WTC11 (cell line): Measurements from ENCODE around the gene CGNL1. TPM values are rescaled to one million over a fixed set of nuclear protein-coding genes. Genes with fewer than 3 reads are reported as not detected.
A peak's percentile ranks its signal among the peaks of the same experiment; 100 is the strongest.

ENCODE experiments used
- ATAC-seq: fragments of 200-7000 bp; cut with Tn5 transposase; 2 replicates; pipeline ENCODE4 v1.10.0; 2021; ENCODE audit warnings: mild to moderate bottlenecking, moderate library complexity
- CTCF ChIA-PET: fragments of 300-600 bp; sonication (Branson Sonifier 250); formaldehyde crosslinking; loops from one replicate; lab custom pipeline; 2021; ENCODE audit warnings: antibody characterized with exemption; lab: Charles Lee
- POLR2A ChIA-PET: fragments of 350-600 bp; sonication (Branson Sonifier 250); formaldehyde crosslinking; loops from one replicate; lab custom pipeline; 2021; ENCODE audit warnings: antibody characterized with exemption; lab: Charles Lee
- DNase-seq: peaks from one replicate; pipeline ENCODE4 v3.0.0; 2021; ENCODE audit warnings: low spot score
- H3K27ac Mint-ChIP-seq: 2 replicates; pipeline ENCODE4 v1.8.0; 2021; ENCODE audit warnings: mixed read lengths
- H3K27me3 Mint-ChIP-seq: 2 replicates; pipeline ENCODE4 v1.8.0; 2021; ENCODE audit warnings: low read depth, mild to moderate bottlenecking, moderate library complexity, mixed read lengths
- H3K36me3 Mint-ChIP-seq: 2 replicates; pipeline ENCODE4 v1.8.0; 2021; ENCODE audit warnings: mixed read lengths
- H3K4me1 Mint-ChIP-seq: 2 replicates; pipeline ENCODE4 v1.8.0; 2022; ENCODE audit warnings: mixed read lengths
- H3K4me3 Mint-ChIP-seq: 2 replicates; pipeline ENCODE4 v1.8.0; 2021; ENCODE audit warnings: mild to moderate bottlenecking, moderate library complexity, mixed read lengths
- H3K9me3 Mint-ChIP-seq: 2 replicates; pipeline ENCODE4 v1.8.0; 2021; ENCODE audit warnings: mixed read lengths
- GABPB1 ChIP-seq: sonication (generic); formaldehyde crosslinking; IDR thresholded peaks from 2 replicates; pipeline ENCODE4 v1.8.1; 2023; ENCODE audit warnings: mild to moderate bottlenecking, missing genetic modification reagents
- GTF2I ChIP-seq: fragments of 250-450 bp; sonication (Bioruptor Pico); conservative IDR thresholded peaks from 2 replicates; pipeline ENCODE4 v1.4.0; 2021; ENCODE audit warnings: mild to moderate bottlenecking
- HMGA2 ChIP-seq: fragments of 250-450 bp; sonication (Bioruptor Pico); IDR thresholded peaks from 2 replicates; pipeline ENCODE4 v1.4.0; 2021; ENCODE audit warnings: mild to moderate bottlenecking, moderate library complexity
- MXD4 ChIP-seq: fragments of 250-450 bp; sonication (Bioruptor Pico); IDR thresholded peaks from 2 replicates; pipeline ENCODE4 v1.8.0; 2021; ENCODE audit warnings: mild to moderate bottlenecking, moderate library complexity, borderline replicate concordance
- total RNA-seq: library from RNA; stranded (reverse); gene quantifications from 3 replicates; pipeline ENCODE4 v1.2.3, GENCODE V29; 2021
- TF ChIP-seq, protein P1 (sequence below): fragments of 250-450 bp; sonication (Bioruptor Pico); IDR thresholded peaks from 2 replicates; pipeline ENCODE4 v1.9.0; 2021; ENCODE audit warnings: moderate library complexity, mild to moderate bottlenecking, inconsistent platforms, borderline replicate concordance
- TF ChIP-seq, protein P2 (sequence below): fragments of 250-450 bp; sonication (Bioruptor Pico); IDR thresholded peaks from 2 replicates; pipeline ENCODE4 v1.9.0; 2021; ENCODE audit warnings: mild to moderate bottlenecking
- TF ChIP-seq, protein P3 (sequence below): sonication (generic); formaldehyde crosslinking; IDR thresholded peaks from 2 replicates; pipeline ENCODE4 v1.8.0; 2022; ENCODE audit warnings: missing genetic modification reagents
- TF ChIP-seq, protein P4 (sequence below): sonication (generic); formaldehyde crosslinking; IDR thresholded peaks from 2 replicates; pipeline ENCODE4 v1.8.0; 2022; ENCODE audit warnings: mild to moderate bottlenecking, missing genetic modification reagents
- TF ChIP-seq, protein P5 (sequence below): fragments of 250-450 bp; sonication (Bioruptor Pico); IDR thresholded peaks from 2 replicates; pipeline ENCODE4 v1.9.0; 2021; ENCODE audit warnings: mild to moderate bottlenecking
- TF ChIP-seq, protein P6 (sequence below): sonication (generic); formaldehyde crosslinking; IDR thresholded peaks from 2 replicates; pipeline ENCODE4 v1.8.1; 2022; ENCODE audit warnings: missing genetic modification reagents, borderline replicate concordance

Gene CGNL1
- total RNA-seq, 1 experiment from 2014 or later: 57.3 TPM

DNA sequence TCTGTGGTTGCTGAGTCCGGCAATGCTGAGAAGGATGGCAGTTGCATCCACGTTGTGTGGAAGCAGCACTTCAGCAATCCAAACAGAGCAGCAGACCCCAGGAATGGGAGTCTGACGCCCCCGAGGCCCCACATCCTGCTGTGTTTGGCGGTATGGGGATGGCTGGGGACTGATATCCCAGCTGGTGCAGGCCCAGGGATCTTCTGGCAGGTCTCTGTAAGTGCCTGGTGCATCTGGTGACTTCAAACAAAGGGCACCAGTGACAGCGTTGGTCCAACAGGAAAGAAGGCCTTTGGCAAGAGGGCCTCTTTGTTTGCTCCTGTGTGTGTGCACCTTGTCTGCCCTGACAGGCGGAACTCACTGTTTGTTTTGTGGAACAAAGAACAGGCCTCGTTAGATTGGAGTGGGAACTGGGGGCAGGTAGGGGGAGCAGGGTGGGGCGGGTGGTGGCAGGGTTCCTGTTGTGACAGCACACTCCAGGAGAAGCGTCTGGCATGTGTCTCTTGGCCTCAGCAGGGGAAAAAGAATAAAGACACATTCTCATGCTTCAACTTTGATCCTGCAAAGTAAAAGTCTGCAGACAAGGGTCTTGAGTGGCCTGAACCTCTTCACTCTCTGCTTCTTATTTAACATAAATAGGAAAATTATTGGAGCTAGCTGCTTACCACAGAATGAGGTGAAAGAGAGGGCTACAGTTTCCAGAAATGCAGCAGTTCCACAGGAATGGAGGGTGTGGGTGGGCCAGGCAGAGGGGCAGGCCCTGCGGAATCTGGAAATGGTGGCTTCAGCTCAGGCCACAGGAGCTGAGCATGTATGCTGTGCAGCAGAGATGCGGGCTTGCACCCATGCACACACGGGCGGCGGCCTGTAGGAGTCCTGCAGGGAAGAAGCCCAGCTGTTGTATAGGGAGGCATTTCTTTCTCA, 120.9 kb downstream of the CGNL1 start:
- POLR2A ChIA-PET: no interaction called here
- CTCF ChIA-PET: interaction anchor here (0.6 to 0.9 kb wide), 2 partner anchors 30 to 45 kb away, joined by 3 to 5 read pairs; no protein-coding TSS in a partner anchor
- no peak for DNase-seq
- no peak overlapping the region for H3K4me3 Mint-ChIP-seq
- H3K27ac Mint-ChIP-seq: 0 out of 2 replicates have a peak overlapping the region, but pooled peaks have one; percentile 63
- H3K36me3 Mint-ChIP-seq: peaks cover 5% of the 10 kb centered on the region
- H3K4me1 Mint-ChIP-seq: peaks cover 25% of the 10 kb centered on the region
- peak; percentile 66 for TF ChIP-seq GABPB1 (CRISPR knock-in tag)
- TF ChIP-seq, protein P1, sequence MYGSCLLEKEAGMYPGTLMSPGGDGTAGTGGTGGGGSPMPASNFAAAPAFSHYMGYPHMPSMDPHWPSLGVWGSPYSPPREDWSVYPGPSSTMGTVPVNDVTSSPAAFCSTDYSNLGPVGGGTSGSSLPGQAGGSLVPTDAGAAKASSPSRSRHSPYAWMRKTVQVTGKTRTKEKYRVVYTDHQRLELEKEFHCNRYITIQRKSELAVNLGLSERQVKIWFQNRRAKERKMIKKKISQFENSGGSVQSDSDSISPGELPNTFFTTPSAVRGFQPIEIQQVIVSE (CRISPR knock-in tag): no peak
- H3K27me3 Mint-ChIP-seq: no peaks in the 10 kb centered on the region
- ATAC-seq: peak; percentile 29
- H3K9me3 Mint-ChIP-seq: no peaks in the 10 kb centered on the region

DNA sequence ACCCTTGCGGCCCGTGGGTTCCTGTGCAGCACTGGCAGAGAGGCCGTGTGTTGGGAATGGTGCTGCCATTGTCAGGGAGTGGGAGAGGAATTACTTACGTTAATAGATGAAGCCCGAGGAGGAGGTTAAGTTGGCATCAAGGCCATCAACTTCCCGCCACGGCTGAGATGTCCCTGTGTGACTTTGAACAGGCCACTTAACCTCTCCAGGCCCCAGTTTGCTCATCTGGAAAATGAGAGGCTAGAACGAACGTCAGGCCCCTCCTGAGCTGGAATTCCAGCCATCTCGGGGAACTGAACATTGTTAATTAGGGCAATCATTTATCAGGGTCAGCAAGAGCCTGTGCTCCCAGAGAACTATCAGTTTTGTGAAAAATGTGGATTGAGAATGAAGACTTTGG, 124.0 kb downstream of the CGNL1 start:
- Mint-ChIP-seq H3K27ac (peak overlapping the region; percentile 7; the same call in 1 of the 2 replicates), H3K4me3 (no peak overlapping the region), H3K36me3 (peaks cover 3% of the 10 kb centered on the region; the same call in 1 of the 2 replicates), H3K27me3 (no peaks in the 10 kb centered on the region), H3K9me3 (no peaks in the 10 kb centered on the region), H3K4me1 (peaks cover 38% of the 10 kb centered on the region)
- ChIA-PET CTCF (interaction anchor here (1.3 to 2.6 kb wide), 2 partner anchors 14 to 27 kb away, joined by 4 to 6 read pairs; no protein-coding TSS in a partner anchor), POLR2A (no interaction called here)
- TF ChIP-seq HMGA2: no peak
- TF ChIP-seq, protein P2, sequence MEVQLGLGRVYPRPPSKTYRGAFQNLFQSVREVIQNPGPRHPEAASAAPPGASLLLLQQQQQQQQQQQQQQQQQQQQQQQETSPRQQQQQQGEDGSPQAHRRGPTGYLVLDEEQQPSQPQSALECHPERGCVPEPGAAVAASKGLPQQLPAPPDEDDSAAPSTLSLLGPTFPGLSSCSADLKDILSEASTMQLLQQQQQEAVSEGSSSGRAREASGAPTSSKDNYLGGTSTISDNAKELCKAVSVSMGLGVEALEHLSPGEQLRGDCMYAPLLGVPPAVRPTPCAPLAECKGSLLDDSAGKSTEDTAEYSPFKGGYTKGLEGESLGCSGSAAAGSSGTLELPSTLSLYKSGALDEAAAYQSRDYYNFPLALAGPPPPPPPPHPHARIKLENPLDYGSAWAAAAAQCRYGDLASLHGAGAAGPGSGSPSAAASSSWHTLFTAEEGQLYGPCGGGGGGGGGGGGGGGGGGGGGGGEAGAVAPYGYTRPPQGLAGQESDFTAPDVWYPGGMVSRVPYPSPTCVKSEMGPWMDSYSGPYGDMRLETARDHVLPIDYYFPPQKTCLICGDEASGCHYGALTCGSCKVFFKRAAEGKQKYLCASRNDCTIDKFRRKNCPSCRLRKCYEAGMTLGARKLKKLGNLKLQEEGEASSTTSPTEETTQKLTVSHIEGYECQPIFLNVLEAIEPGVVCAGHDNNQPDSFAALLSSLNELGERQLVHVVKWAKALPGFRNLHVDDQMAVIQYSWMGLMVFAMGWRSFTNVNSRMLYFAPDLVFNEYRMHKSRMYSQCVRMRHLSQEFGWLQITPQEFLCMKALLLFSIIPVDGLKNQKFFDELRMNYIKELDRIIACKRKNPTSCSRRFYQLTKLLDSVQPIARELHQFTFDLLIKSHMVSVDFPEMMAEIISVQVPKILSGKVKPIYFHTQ (CRISPR knock-in tag): no peak
- TF ChIP-seq, protein P3, sequence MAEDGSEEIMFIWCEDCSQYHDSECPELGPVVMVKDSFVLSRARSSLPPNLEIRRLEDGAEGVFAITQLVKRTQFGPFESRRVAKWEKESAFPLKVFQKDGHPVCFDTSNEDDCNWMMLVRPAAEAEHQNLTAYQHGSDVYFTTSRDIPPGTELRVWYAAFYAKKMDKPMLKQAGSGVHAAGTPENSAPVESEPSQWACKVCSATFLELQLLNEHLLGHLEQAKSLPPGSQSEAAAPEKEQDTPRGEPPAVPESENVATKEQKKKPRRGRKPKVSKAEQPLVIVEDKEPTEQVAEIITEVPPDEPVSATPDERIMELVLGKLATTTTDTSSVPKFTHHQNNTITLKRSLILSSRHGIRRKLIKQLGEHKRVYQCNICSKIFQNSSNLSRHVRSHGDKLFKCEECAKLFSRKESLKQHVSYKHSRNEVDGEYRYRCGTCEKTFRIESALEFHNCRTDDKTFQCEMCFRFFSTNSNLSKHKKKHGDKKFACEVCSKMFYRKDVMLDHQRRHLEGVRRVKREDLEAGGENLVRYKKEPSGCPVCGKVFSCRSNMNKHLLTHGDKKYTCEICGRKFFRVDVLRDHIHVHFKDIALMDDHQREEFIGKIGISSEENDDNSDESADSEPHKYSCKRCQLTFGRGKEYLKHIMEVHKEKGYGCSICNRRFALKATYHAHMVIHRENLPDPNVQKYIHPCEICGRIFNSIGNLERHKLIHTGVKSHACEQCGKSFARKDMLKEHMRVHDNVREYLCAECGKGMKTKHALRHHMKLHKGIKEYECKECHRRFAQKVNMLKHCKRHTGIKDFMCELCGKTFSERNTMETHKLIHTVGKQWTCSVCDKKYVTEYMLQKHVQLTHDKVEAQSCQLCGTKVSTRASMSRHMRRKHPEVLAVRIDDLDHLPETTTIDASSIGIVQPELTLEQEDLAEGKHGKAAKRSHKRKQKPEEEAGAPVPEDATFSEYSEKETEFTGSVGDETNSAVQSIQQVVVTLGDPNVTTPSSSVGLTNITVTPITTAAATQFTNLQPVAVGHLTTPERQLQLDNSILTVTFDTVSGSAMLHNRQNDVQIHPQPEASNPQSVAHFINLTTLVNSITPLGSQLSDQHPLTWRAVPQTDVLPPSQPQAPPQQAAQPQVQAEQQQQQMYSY (CRISPR knock-in tag): no peak
- no peak for TF ChIP-seq GTF2I (CRISPR knock-in tag)
- TF ChIP-seq, protein P4, sequence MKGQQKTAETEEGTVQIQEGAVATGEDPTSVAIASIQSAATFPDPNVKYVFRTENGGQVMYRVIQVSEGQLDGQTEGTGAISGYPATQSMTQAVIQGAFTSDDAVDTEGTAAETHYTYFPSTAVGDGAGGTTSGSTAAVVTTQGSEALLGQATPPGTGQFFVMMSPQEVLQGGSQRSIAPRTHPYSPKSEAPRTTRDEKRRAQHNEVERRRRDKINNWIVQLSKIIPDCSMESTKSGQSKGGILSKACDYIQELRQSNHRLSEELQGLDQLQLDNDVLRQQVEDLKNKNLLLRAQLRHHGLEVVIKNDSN (CRISPR knock-in tag): no peak
- TF ChIP-seq, protein P5, sequence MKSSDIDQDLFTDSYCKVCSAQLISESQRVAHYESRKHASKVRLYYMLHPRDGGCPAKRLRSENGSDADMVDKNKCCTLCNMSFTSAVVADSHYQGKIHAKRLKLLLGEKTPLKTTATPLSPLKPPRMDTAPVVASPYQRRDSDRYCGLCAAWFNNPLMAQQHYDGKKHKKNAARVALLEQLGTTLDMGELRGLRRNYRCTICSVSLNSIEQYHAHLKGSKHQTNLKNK (CRISPR knock-in tag): no peak
- TF ChIP-seq, protein P6, sequence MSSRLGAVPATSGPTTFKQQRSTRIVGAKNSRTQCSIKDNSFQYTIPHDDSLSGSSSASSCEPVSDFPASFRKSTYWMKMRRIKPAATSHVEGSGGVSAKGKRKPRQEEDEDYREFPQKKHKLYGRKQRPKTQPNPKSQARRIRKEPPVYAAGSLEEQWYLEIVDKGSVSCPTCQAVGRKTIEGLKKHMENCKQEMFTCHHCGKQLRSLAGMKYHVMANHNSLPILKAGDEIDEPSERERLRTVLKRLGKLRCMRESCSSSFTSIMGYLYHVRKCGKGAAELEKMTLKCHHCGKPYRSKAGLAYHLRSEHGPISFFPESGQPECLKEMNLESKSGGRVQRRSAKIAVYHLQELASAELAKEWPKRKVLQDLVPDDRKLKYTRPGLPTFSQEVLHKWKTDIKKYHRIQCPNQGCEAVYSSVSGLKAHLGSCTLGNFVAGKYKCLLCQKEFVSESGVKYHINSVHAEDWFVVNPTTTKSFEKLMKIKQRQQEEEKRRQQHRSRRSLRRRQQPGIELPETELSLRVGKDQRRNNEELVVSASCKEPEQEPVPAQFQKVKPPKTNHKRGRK (CRISPR knock-in tag): no peak
- TF ChIP-seq MXD4 (CRISPR knock-in tag): no peak
- ATAC-seq (no peak), DNase-seq (no peak)
